Sigmoid colon (tissue), 7 donors: ENCODE results near the gene TMEM43. TPM values are rescaled to one million over a fixed set of nuclear protein-coding genes. Genes with fewer than 3 reads are reported as not detected.

ENCODE experiments used
- DNase-seq: peaks from one replicate; pipeline ENCODE4 v3.0.0-alpha.2; 2019
- H3K27ac ChIP-seq, 4 donors: fragments of 200-600 bp; sonication (generic); one replicate each; pipeline ENCODE4 v1.5.1; 2016 to 2019; ENCODE audit warnings: mild to moderate bottlenecking in 1 of 4
- H3K27me3 ChIP-seq, 3 donors: fragments of 200-600 bp; sonication (generic); one replicate each; pipeline ENCODE4 v1.5.1; 2019; ENCODE audit warnings: mild to moderate bottlenecking in 1 of 3
- H3K36me3 ChIP-seq, 4 donors: fragments of 200-600 bp; sonication (generic); one replicate each; pipeline ENCODE4 v1.5.1; 2016 to 2019
- H3K4me1 ChIP-seq, 4 donors: fragments of 200-600 bp; sonication (generic); one replicate each; pipeline ENCODE4 v1.5.1; 2017 to 2019
- H3K4me3 ChIP-seq, 4 donors: fragments of 200-600 bp; sonication (generic); one replicate each; pipeline ENCODE4 v1.5.1; 2017 to 2019; ENCODE audit warnings: mild to moderate bottlenecking in 2 of 4, moderate library complexity in 1 of 4
- H3K9me3 ChIP-seq, 4 donors: fragments of 200-600 bp in 3 of 4; sonication (generic) in 3 of 4; one replicate each; pipeline versions ENCODE4 v1.5.1 to v1.6.1; 2013 to 2019
- EP300 ChIP-seq, 4 donors: sonication (generic); formaldehyde crosslinking; IDR thresholded peaks; one replicate each; pipeline ENCODE4 v1.6.1; 2017; ENCODE audit warnings: antibody characterized with exemption in 4 of 4
- POLR2A ChIP-seq, 2 donors: fragments of 450-650 bp; IDR thresholded peaks; one replicate each; pipeline ENCODE4 v1.6.1; 2016; ENCODE audit warnings: antibody characterized with exemption in 2 of 2, mild to moderate bottlenecking in 2 of 2, moderate library complexity in 2 of 2
- POLR2AphosphoS5 ChIP-seq, 4 donors: sonication (generic); formaldehyde crosslinking; IDR thresholded peaks; one replicate each; pipeline ENCODE4 v1.6.1; 2017; ENCODE audit warnings: antibody characterized with exemption in 4 of 4
- WGBS, 2 donors: extraction: QIAGEN DNeasy Blood & Tissue Kit; methylation state at CpG; one replicate each; pipeline ENCODE4 v1.1.7; 2013; 5-methylcytosine and 5-hydroxymethylcytosine counted together
- intact Hi-C: fragments of 100-400 bp; cut with DNase I; formaldehyde crosslinking; loops from one replicate; pipeline ENCODE4 v1.15.1; 2023
- polyA plus RNA-seq, 3 donors: library from polyadenylated mRNA; stranded (reverse); fragments of 200-250 nt; gene quantifications; one replicate each; pipeline ENCODE4 v1.2.3, GENCODE V29; 2013
- total RNA-seq, 4 donors: library from RNA; depleted of rRNA; stranded (reverse); fragments of >200 nt; gene quantifications; one replicate each; pipeline ENCODE4 v1.1.0, GENCODE V29; 2016
- TF ChIP-seq, protein P1 (sequence below), 4 experiments: fragments of 450-650 bp in 3 of 4; fragments of 200-600 bp in 1 of 4; IDR thresholded peaks; one replicate each; pipeline ENCODE4 v1.5.1; 2016 to 2019; ENCODE audit warnings: antibody characterized with exemption in 4 of 4, mild to moderate bottlenecking in 3 of 4, moderate library complexity in 2 of 4
- donor health status: healthy with polysubstance abuse.
- donor health status: Bipolar disorder and iron deficiency.
- donor health status: healthy.

Gene TMEM43
- total and polyA plus RNA-seq, 7 donors, result 6.0 to 88.3 (median 68.0) TPM

- H3K36me3 ChIP-seq, result peaks cover 0 to 30% (median 0%) of the 10 kb centered on the region in 4 donors
- H3K4me1 ChIP-seq, result peaks cover 0 to 49% (median 40%) of the 10 kb centered on the region in 4 donors
- 38 to 52% methylated on average over 15 of the region's 15 CpGs for WGBS, 2 donors
- DNase-seq, result no peak
- peak overlapping the region; percentile 68 to 96 (median 87) for H3K4me3 ChIP-seq
- no peaks in the 10 kb centered on the region for H3K9me3 ChIP-seq
- no peaks in the 10 kb centered on the region for H3K27me3 ChIP-seq
- intact Hi-C loops, result loop anchor here (1.0 to 10.0 kb wide), 2 partner anchors 228 to 821 kb away; partner anchors contain the start of gene NR2C2
- TF ChIP-seq POLR2AphosphoS5 (IDR thresholded peaks at IDR 0.05), result no peak
- H3K27ac ChIP-seq, result peak overlapping the region; percentile 86 to 97 (median 94)
Measured at GRCh38 chr3:14123308-14124222, 1.3 kb upstream of the TMEM43 start.

DNA sequence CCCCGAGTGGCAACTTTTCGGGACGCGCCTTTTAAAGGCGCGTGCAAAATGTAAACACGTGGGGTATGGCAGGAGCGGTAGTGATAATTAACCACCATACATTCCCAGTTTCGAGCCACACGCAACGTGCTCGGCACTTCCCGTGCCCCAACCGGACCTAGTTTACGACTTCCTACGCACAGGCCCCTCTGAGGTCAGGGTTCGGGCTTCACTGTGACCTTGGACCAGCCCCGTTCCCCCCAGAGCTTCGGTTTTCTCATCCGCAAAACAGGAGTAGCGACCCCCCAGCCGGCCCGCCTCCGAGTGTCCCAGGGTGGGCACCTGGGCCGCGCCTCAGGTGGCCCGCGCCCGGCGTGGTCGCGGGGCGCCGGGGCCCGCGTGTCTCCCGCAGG, 633 bp upstream of the TMEM43 start:
- WGBS, 2 donors, result 0 to 1% methylated on average over 37 of the region's 37 CpGs
- intact Hi-C loops, result loop anchor here (1.0 to 10.0 kb wide), 2 partner anchors 229 to 821 kb away; partner anchors contain the start of gene NR2C2
- Histone ChIP-seq H3K4me1 (peaks cover 0 to 49% (median 38%) of the 10 kb centered on the region in 4 donors), H3K36me3 (peaks cover 0 to 35% (median 2%) of the 10 kb centered on the region in 4 donors), H3K9me3 (no peaks in the 10 kb centered on the region), H3K4me3 (peak overlapping the region; percentile 68 to 96 (median 87)), H3K27ac (peak overlapping the region; percentile 86 to 97 (median 94)), H3K27me3 (no peaks in the 10 kb centered on the region)
- peak; percentile 86 for DNase-seq
- TF ChIP-seq EP300 (IDR thresholded peaks at IDR 0.05), result no peak
- TF ChIP-seq, protein P1, sequence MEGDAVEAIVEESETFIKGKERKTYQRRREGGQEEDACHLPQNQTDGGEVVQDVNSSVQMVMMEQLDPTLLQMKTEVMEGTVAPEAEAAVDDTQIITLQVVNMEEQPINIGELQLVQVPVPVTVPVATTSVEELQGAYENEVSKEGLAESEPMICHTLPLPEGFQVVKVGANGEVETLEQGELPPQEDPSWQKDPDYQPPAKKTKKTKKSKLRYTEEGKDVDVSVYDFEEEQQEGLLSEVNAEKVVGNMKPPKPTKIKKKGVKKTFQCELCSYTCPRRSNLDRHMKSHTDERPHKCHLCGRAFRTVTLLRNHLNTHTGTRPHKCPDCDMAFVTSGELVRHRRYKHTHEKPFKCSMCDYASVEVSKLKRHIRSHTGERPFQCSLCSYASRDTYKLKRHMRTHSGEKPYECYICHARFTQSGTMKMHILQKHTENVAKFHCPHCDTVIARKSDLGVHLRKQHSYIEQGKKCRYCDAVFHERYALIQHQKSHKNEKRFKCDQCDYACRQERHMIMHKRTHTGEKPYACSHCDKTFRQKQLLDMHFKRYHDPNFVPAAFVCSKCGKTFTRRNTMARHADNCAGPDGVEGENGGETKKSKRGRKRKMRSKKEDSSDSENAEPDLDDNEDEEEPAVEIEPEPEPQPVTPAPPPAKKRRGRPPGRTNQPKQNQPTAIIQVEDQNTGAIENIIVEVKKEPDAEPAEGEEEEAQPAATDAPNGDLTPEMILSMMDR (IDR thresholded peaks at IDR 0.05), result no peak
- no peak for TF ChIP-seq POLR2A (IDR thresholded peaks at IDR 0.05)
- TF ChIP-seq POLR2AphosphoS5 (IDR thresholded peaks at IDR 0.05), result no peak

DNA sequence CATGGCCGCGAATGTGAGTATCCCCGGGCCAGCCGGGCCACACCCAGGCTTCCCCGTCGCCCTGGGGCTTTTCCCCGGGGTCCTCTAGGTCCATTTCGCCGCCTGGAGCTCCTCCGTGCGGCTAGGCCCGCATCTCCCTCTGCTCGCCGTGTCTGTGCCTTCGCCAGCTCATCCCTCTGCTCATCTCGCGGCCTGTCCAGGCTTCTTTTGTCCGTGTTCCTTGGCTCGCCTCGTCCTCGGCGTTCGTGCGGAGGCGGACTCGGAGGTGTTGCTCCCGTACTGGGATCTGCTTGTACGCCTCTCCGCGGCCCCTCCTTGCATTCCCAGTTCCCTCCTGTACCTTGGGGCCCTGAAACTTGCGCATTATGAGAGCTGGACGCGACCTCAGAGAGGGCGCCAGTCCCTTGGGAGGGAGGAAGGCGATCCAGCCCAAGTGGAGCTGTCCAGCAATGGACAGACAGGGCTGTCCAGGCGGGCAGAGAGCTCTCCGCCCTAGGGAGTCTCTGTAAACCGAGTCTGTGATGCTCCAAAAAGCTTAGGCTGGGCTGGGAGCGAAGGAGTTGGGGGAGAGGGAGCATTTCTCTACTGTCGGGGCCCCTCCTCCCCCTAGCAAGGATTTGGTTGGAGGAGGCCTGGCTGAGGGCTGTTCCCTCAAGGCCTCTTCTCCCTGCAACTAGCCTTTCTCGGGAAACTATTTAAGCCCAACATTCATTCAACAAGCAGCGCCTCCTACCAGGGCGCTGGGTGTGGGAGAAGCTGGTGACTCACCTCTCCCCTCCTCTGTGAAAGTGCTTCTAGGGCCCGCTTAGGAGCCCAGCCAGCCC, 553 bp downstream of the TMEM43 start:
- H3K4me1 ChIP-seq, result peaks cover 0 to 49% (median 38%) of the 10 kb centered on the region in 4 donors
- H3K27me3 ChIP-seq, result no peaks in the 10 kb centered on the region
- intact Hi-C loops, result loop anchor here (1.0 to 10.0 kb wide), 4 partner anchors 19 to 1128 kb away; partner anchors contain the start of genes LSM3, NR2C2 and XPC
- H3K27ac ChIP-seq, result peak overlapping the region; percentile 86 to 97 (median 94)
- H3K9me3 ChIP-seq, result no peaks in the 10 kb centered on the region
- TF ChIP-seq EP300 (IDR thresholded peaks at IDR 0.05) (no peak), POLR2AphosphoS5 (IDR thresholded peaks at IDR 0.05) (peak in 3 of 4 donors; percentile 38 to 76 (median 65))
- TF ChIP-seq, protein P1 (IDR thresholded peaks at IDR 0.05), result peak in 1 of 4 experiments; percentile 8
- WGBS, 2 donors, result 0 to 1% methylated on average over 44 of the region's 44 CpGs
- peak; percentile 88 for DNase-seq
- peak overlapping the region; percentile 68 to 96 (median 87) for H3K4me3 ChIP-seq
- H3K36me3 ChIP-seq, result peaks cover 4 to 38% (median 12%) of the 10 kb centered on the region in 4 donors

DNA sequence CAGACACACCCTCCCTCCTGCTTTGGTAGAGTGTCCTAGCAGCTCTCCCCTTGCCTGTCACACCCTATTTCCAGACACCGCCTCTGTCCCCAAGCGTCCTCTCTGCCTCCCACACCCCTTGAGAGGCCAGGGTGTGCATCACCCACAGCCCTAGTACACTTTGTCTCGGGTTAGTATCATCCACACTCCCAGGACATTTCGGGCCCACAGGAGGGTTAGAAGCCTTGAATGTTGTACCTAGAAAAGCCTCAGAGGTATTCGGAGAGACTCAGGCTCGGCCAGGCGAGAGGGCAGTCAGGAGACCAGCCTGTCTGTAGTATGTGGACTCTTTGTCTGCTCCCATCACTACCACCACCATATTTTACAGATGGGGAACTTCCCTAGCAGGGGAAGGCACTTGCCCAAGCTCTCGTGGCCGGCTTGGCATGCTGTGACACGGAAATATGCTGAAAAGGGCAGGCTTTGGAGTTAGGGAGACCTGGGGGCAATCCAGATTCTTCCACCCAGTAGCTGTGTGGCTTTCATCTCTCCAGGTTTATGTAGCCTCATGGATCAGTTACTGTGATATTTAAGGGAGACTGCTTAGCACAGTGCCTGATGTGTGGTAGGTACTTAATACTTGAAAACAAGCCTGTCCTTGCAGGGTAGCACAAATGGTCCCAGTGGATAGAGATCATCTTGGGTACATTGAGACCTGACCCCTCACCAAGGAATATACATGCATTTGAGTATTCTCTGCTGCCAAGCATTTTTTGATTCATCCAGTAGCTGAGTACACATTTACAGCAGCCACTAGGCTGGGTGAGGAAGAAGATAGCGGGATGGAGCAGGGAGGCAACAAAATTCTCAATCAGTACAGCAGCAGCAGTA, 1.4 kb downstream of the TMEM43 start:
- Histone ChIP-seq H3K27me3 (no peaks in the 10 kb centered on the region), H3K27ac (peak overlapping the region; percentile 86 to 97 (median 94)), H3K9me3 (no peaks in the 10 kb centered on the region), H3K36me3 (peaks cover 12 to 38% (median 21%) of the 10 kb centered on the region in 4 donors), H3K4me3 (peak overlapping the region; percentile 68 to 96 (median 87)), H3K4me1 (peaks cover 0 to 49% (median 38%) of the 10 kb centered on the region in 4 donors)
- intact Hi-C loops, result loop anchor here (5.0 to 10.0 kb wide), 2 partner anchors 819 to 1129 kb away; partner anchors contain the start of gene NR2C2
- TF ChIP-seq POLR2A (IDR thresholded peaks at IDR 0.05), result no peak
- no peak for TF ChIP-seq POLR2AphosphoS5 (IDR thresholded peaks at IDR 0.05)
- no peak for TF ChIP-seq EP300 (IDR thresholded peaks at IDR 0.05)
- TF ChIP-seq, protein P1 (IDR thresholded peaks at IDR 0.05), result no peak
- DNase-seq, result no peak
- 25 to 64% methylated on average over 11 of the region's 11 CpGs for WGBS, 2 donors
